ENCODE measurements around the gene ZDHHC13. TPM values are rescaled to one million over a fixed set of nuclear protein-coding genes. Genes with fewer than 3 reads are reported as not detected.

Gene ZDHHC13, protein sequence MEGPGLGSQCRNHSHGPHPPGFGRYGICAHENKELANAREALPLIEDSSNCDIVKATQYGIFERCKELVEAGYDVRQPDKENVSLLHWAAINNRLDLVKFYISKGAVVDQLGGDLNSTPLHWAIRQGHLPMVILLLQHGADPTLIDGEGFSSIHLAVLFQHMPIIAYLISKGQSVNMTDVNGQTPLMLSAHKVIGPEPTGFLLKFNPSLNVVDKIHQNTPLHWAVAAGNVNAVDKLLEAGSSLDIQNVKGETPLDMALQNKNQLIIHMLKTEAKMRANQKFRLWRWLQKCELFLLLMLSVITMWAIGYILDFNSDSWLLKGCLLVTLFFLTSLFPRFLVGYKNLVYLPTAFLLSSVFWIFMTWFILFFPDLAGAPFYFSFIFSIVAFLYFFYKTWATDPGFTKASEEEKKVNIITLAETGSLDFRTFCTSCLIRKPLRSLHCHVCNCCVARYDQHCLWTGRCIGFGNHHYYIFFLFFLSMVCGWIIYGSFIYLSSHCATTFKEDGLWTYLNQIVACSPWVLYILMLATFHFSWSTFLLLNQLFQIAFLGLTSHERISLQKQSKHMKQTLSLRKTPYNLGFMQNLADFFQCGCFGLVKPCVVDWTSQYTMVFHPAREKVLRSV
- total RNA-seq (10 to 100 TPM in 3 of 7 donors, 1 to 10 TPM in 4; 5.7 to 15.4 (median 9.0) TPM), polyA plus RNA-seq (1 to 10 TPM; 6.3 to 9.6 TPM)
- long read RNA-seq, donor 1, transcript ZDHHC13-202 (17 exons, 2,445 nt) = major isoform, 18 of 26 reads
- long read RNA-seq, donor 1, partial matches to known transcripts = 2 of 26 reads
- long read RNA-seq, donor 1, other reads (novel, unspliced or antisense) = 4 of 26 reads
- long read RNA-seq, donor 2, partial matches to known transcripts = 0 of 6 reads
- long read RNA-seq, donor 2, other reads (novel, unspliced or antisense) = 0 of 6 reads
- long read RNA-seq, donor 3, transcript ZDHHC13-202 (17 exons, 2,445 nt) = major isoform, 9 of 14 reads
- long read RNA-seq, donor 3, partial matches to known transcripts = 0 of 14 reads
- long read RNA-seq, donor 3, other reads (novel, unspliced or antisense) = 4 of 14 reads

GRCh38 chr11:19116971-19117759 lies at the start of gene ZDHHC13:
TSS of gene ZDHHC13 (plus strand) at chr11:19117168. CDS start at chr11:19117250, 82 bp downstream.
- intact Hi-C loops (cut with DNase I) = no loop called here
- Histone ChIP-seq H3K9me3 (no peaks in the 10 kb centered on the region), H3K27me3 (no peaks in the 10 kb centered on the region), H3K4me3 (peak within 1 kb of the TSS; percentile 64), H3K36me3 (no peaks in the 10 kb centered on the region), H3K4me1 (ENCODE audit: insufficient read depth) (peaks cover 3% of the 10 kb centered on the region), H3K27ac (no peak within 1 kb of the TSS)
- TF ChIP-seq EP300 (IDR thresholded peaks at IDR 0.05) (no peak), POLR2A (IDR thresholded peaks at IDR 0.05) (no peak), CTCF (IDR thresholded peaks at IDR 0.05) (no peak)
- peak; percentile 88 to 95 (median 92) for DNase-seq
- WGBS, 3 donors = 1% methylated on average over 55 to 61 of the region's 61 CpGs

GRCh38 chr11:19071255-19071654 lies 45.7 kb upstream of the ZDHHC13 start:
- Histone ChIP-seq H3K27ac (no peak overlapping the region), H3K27me3 (no peaks in the 10 kb centered on the region), H3K4me3 (no peak overlapping the region), H3K36me3 (no peaks in the 10 kb centered on the region), H3K9me3 (no peaks in the 10 kb centered on the region), H3K4me1 (ENCODE audit: insufficient read depth) (peaks cover 2% of the 10 kb centered on the region)
- intact Hi-C loops (cut with DNase I) = loop anchor here in 2 of 4 donors (5.0 to 10.0 kb wide), 2 partner anchors 481 to 484 kb away; no protein-coding TSS in a partner anchor
- DNase-seq = peak; percentile 35 to 65 (median 59)
- peak; percentile 38 to 67 (median 61) for TF ChIP-seq CTCF (IDR thresholded peaks at IDR 0.05)
- no peak for TF ChIP-seq POLR2A (IDR thresholded peaks at IDR 0.05)
- 1 to 2% (median 2%) methylated on average over 11 of the region's 11 CpGs for WGBS, 3 donors

DNA sequence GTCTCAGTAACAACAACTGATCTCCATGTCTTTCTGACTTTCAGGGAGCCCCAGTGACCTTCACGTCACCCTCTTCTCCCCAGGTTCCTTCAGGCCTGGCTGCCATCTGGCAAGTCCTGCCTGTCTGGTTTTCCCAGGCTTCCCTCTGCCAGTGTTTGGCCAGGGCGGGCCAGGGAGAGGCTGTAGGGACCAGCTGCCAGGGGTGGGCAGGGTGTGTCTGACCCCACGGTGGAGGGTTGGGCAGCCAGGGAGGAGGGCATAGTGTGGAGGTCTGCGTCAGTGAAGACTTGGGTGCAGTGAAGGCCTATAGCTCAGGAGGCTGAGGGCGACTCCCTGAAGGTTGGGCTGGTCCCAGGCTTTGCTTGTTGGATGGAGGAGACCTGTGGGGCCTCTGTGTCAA lies 44.5 kb upstream of the ZDHHC13 start:
- Histone ChIP-seq H3K36me3 (no peaks in the 10 kb centered on the region), H3K27me3 (no peaks in the 10 kb centered on the region), H3K4me3 (no peak overlapping the region), H3K4me1 (ENCODE audit: insufficient read depth) (peaks cover 2% of the 10 kb centered on the region), H3K9me3 (no peaks in the 10 kb centered on the region), H3K27ac (no peak overlapping the region)
- intact Hi-C loops (cut with DNase I) = loop anchor here in 2 of 4 donors (5.0 to 10.0 kb wide), 2 partner anchors 480 to 482 kb away; no protein-coding TSS in a partner anchor
- TF ChIP-seq POLR2A (IDR thresholded peaks at IDR 0.05) = no peak
- no peak for TF ChIP-seq EP300 (IDR thresholded peaks at IDR 0.05)
- no peak for TF ChIP-seq CTCF (IDR thresholded peaks at IDR 0.05)
- 84 to 89% (median 85%) methylated on average over 5 of the region's 5 CpGs for WGBS, 3 donors
- DNase-seq = no peak
